Panc1 (cell line): ENCODE measurements around the gene NR5A1.

Experiments used
- CTCF ChIP-seq: fragments of 450-650 bp; IDR thresholded peaks from 2 replicates; pipeline ENCODE4 v1.5.1; 2017; ENCODE audit warnings: mild to moderate bottlenecking
- TCF7L2 ChIP-seq: IDR thresholded peaks from 2 replicates; pipeline ENCODE4 v1.6.1; 2011; ENCODE audit warnings: mild to moderate bottlenecking, low read depth, low read length, inconsistent platforms

- TF ChIP-seq CTCF (no peak), TCF7L2 (no peak)
Measured at GRCh38 chr9:124472770-124473169, 34.4 kb downstream of the NR5A1 start.
